GM23248 (cell line): ENCODE measurements around the gene RPS19.

Experiments
- EZH2 ChIP-seq: fragments of 200-600 bp; sonication (generic); IDR thresholded peaks from 2 replicates; pipeline ENCODE4 v1.6.1; 2018; ENCODE audit warnings: antibody characterized with exemption, mild to moderate bottlenecking; ENCODE audit not compliant: insufficient read depth, poor library complexity, severe bottlenecking
- EZH2phosphoT487 ChIP-seq: fragments of 200-600 bp; sonication (generic); IDR thresholded peaks from 2 replicates; pipeline ENCODE4 v1.6.1; 2018; ENCODE audit warnings: antibody characterized with exemption, moderate library complexity, mild to moderate bottlenecking, low read depth; ENCODE audit not compliant: insufficient read depth

- TF ChIP-seq EZH2 (no peak), EZH2phosphoT487 (no peak)
Measured at GRCh38 chr19:41882568-41883462, 22.8 kb downstream of the RPS19 start, which contains the start of gene ARHGEF1.
